Lung (tissue), 12 donors: Measurements from ENCODE around the gene RGS2. TPM values are rescaled to one million over a fixed set of nuclear protein-coding genes. Genes with fewer than 3 reads are reported as not detected.
A peak's percentile ranks its signal among the peaks of the same experiment; 100 is the strongest.

Experiments used
- ATAC-seq: fragments of 200-7000 bp; cut with Tn5 transposase; one replicate; pipeline ENCODE4 v1.9.1; 2020; ENCODE audit warnings: moderate number of reproducible peaks; ENCODE audit not compliant: insufficient read depth, low FRiP score
- DNase-seq, 3 donors: peaks; one replicate each; pipeline ENCODE4 v3.0.0-alpha.2; 2013 to 2017
- H3K27ac ChIP-seq, 2 donors: one replicate each; pipeline ENCODE4 v1.5.1; 2013; ENCODE audit warnings: mild to moderate bottlenecking in 2 of 2, moderate library complexity in 2 of 2, control low read depth in 1 of 2, inconsistent platforms in 1 of 2, low read depth in 1 of 2, low read length in 1 of 2
- H3K27me3 ChIP-seq, 3 donors: one replicate each; pipeline ENCODE4 v1.5.1; 2013; ENCODE audit warnings: low read length in 2 of 3; ENCODE audit not compliant: control insufficient read depth in 3 of 3, insufficient read depth in 3 of 3
- H3K36me3 ChIP-seq, 4 donors: one replicate each; pipeline ENCODE4 v1.5.1; 2013; ENCODE audit warnings: low read length in 4 of 4, mild to moderate bottlenecking in 1 of 4, moderate library complexity in 1 of 4; ENCODE audit not compliant: control insufficient read depth in 4 of 4, insufficient read depth in 4 of 4
- H3K4me1 ChIP-seq, 5 donors: one replicate each; pipeline ENCODE4 v1.5.1; 2013; ENCODE audit warnings: low read length in 5 of 5, mild to moderate bottlenecking in 2 of 5, moderate library complexity in 1 of 5; ENCODE audit not compliant: control insufficient read depth in 5 of 5, insufficient read depth in 5 of 5
- H3K4me3 ChIP-seq: one replicate; pipeline ENCODE4 v1.5.1; 2013; ENCODE audit warnings: mild to moderate bottlenecking, control low read depth, moderate library complexity
- H3K9ac ChIP-seq, 2 donors: one replicate each; pipeline ENCODE4 v1.5.1; 2013; ENCODE audit warnings: low read length in 2 of 2, control low read depth in 1 of 2; ENCODE audit not compliant: insufficient read depth in 1 of 2
- H3K9me3 ChIP-seq, 4 donors: one replicate each; pipeline ENCODE4 v1.5.1; 2013; ENCODE audit warnings: low read length in 3 of 4, mild to moderate bottlenecking in 1 of 4, moderate library complexity in 1 of 4; ENCODE audit not compliant: control insufficient read depth in 4 of 4, insufficient read depth in 3 of 4
- WGBS, 2 donors: extraction: QIAGEN DNeasy Blood & Tissue Kit; methylation state at CpG; one replicate each; pipeline ENCODE4 v1.1.7; 2013; 5-methylcytosine and 5-hydroxymethylcytosine counted together
- polyA plus RNA-seq, 2 donors: library from polyadenylated mRNA; stranded (reverse); fragments of 200-250 nt; gene quantifications; one replicate each; pipeline ENCODE4 v1.2.1, GENCODE V29; 2013
- total RNA-seq, 2 donors: library from RNA; depleted of rRNA in 1 of 2; stranded (reverse); fragments of >200 nt in 1 of 2; gene quantifications; one replicate each; pipeline ENCODE4 v1.2.1, GENCODE V29; 2014 to 2021
- TF ChIP-seq, protein P1 (sequence below): IDR thresholded peaks from 2 replicates; pipeline ENCODE4 v1.5.1; 2012; ENCODE audit warnings: mild to moderate bottlenecking; ENCODE audit errors: control extremely low read depth, extremely low read depth
- donor health status: control.
- donor health status: control.
- donor health status: Bipolar disorder and iron deficiency.
- donor health status: healthy.
- donor health status: DM: yes; HTN: yes; CAD: no.

The RGS2 gene
- total and polyA plus RNA-seq, 4 donors, result 36.4 to 111 (median 62.1) TPM

GRCh38 chr1:192810253-192810880 lies 1.5 kb downstream of the RGS2 start:
- Histone ChIP-seq H3K36me3 (peaks cover 0 to 25% (median 13%) of the 10 kb centered on the region in 4 donors), H3K27me3 (no peaks in the 10 kb centered on the region), H3K27ac (no peak overlapping the region), H3K4me1 (peaks cover 0 to 33% (median 15%) of the 10 kb centered on the region in 5 donors), H3K9me3 (no peaks in the 10 kb centered on the region), H3K4me3 (no peak overlapping the region), H3K9ac (peak overlapping the region; percentile 86)
- ATAC-seq, result no peak
- 45 to 65% methylated on average over 5 of the region's 5 CpGs for WGBS, 2 donors
- peak; percentile 79 to 96 (median 93) for DNase-seq
- TF ChIP-seq, protein P1, sequence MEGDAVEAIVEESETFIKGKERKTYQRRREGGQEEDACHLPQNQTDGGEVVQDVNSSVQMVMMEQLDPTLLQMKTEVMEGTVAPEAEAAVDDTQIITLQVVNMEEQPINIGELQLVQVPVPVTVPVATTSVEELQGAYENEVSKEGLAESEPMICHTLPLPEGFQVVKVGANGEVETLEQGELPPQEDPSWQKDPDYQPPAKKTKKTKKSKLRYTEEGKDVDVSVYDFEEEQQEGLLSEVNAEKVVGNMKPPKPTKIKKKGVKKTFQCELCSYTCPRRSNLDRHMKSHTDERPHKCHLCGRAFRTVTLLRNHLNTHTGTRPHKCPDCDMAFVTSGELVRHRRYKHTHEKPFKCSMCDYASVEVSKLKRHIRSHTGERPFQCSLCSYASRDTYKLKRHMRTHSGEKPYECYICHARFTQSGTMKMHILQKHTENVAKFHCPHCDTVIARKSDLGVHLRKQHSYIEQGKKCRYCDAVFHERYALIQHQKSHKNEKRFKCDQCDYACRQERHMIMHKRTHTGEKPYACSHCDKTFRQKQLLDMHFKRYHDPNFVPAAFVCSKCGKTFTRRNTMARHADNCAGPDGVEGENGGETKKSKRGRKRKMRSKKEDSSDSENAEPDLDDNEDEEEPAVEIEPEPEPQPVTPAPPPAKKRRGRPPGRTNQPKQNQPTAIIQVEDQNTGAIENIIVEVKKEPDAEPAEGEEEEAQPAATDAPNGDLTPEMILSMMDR, result no peak

GRCh38 chr1:192811006-192811405 lies 2.2 kb downstream of the RGS2 start:
- 68 to 71% methylated on average over 3 of the region's 3 CpGs for WGBS, 2 donors
- Histone ChIP-seq H3K9ac (peak overlapping the region; percentile 86), H3K27ac (peak overlapping the region in 1 of 2 donors; percentile 33), H3K4me3 (no peak overlapping the region), H3K9me3 (no peaks in the 10 kb centered on the region), H3K36me3 (peaks cover 0 to 25% (median 13%) of the 10 kb centered on the region in 4 donors), H3K4me1 (peaks cover 0 to 33% (median 15%) of the 10 kb centered on the region in 5 donors), H3K27me3 (no peaks in the 10 kb centered on the region)
- no peak for DNase-seq
- no peak for ATAC-seq
- TF ChIP-seq, protein P1, result no peak

DNA sequence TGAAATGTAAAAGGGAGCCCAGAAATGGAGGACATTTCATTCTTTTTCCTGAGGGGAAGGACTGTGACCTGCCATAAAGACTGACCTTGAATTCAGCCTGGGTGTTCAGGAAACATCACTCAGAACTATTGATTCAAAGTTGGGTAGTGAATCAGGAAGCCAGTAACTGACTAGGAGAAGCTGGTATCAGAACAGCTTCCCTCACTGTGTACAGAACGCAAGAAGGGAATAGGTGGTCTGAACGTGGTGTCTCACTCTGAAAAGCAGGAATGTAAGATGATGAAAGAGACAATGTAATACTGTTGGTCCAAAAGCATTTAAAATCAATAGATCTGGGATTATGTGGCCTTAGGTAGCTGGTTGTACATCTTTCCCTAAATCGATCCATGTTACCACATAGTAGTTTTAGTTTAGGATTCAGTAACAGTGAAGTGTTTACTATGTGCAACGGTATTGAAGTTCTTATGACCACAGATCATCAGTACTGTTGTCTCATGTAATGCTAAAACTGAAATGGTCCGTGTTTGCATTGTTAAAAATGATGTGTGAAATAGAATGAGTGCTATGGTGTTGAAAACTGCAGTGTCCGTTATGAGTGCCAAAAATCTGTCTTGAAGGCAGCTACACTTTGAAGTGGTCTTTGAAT lies 2.9 kb downstream of the RGS2 start:
- peaks cover 0 to 25% (median 13%) of the 10 kb centered on the region in 4 donors for H3K36me3 ChIP-seq
- DNase-seq, result peak in 2 of 3 donors; percentile 37 to 45
- H3K27ac ChIP-seq, result no peak overlapping the region
- peaks cover 0 to 31% (median 15%) of the 10 kb centered on the region in 5 donors for H3K4me1 ChIP-seq
- 71 to 84% methylated on average over 6 of the region's 6 CpGs for WGBS, 2 donors
- ATAC-seq, result no peak
- H3K27me3 ChIP-seq, result no peaks in the 10 kb centered on the region
- peak overlapping the region; percentile 21 to 86 for H3K9ac ChIP-seq
- H3K9me3 ChIP-seq, result no peaks in the 10 kb centered on the region
- TF ChIP-seq, protein P1, result no peak
- H3K4me3 ChIP-seq, result no peak overlapping the region
